Gastrocnemius medialis (tissue), 4 donors: ENCODE data around the gene C5AR2.
"Not testable (repeated sequence)": the region's sequence is repeated elsewhere in the genome, so short reads cannot be mapped to it uniquely, and the experiment has no call there.

Experiments used
- POLR2A ChIP-seq, 2 donors: fragments of 450-650 bp; IDR thresholded peaks; one replicate each; pipeline ENCODE4 v1.6.1; 2017; ENCODE audit warnings: antibody characterized with exemption in 2 of 2, mild to moderate bottlenecking in 2 of 2, moderate library complexity in 2 of 2
- TF ChIP-seq, protein P1 (sequence below), 5 experiments: fragments of 450-650 bp in 3 of 5; fragments of 200-600 bp in 2 of 5; sonication (generic) in 2 of 5; IDR thresholded peaks in 4 of 5; conservative IDR thresholded peaks in 1 of 5; 1 replicate in 4 of 5; 2 replicates in 1 of 5; pipeline ENCODE4 v1.5.1; 2016 to 2019; ENCODE audit warnings: antibody characterized with exemption in 5 of 5, mild to moderate bottlenecking in 3 of 5, moderate library complexity in 3 of 5

DNA sequence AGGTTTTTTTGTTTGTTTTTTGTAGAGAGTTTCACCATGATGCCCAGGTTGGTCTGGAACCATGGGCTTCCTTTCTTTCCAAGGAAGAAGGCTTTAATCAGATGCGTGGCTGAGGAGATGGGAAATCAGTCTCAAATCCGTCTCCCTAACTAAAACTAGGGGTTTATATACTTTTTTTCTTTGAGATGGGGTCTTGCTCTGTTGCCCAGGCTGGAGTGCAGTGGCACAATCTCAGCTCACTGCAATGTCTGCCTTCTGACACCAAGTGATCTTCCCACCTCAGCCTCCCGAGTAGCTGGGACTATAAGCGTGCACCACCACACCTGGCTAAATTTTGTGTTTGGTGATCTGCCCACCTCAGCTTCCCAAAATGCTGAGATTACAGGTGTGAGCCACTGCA is 52.6 kb downstream of the C5AR2 start:
- TF ChIP-seq, protein P1, sequence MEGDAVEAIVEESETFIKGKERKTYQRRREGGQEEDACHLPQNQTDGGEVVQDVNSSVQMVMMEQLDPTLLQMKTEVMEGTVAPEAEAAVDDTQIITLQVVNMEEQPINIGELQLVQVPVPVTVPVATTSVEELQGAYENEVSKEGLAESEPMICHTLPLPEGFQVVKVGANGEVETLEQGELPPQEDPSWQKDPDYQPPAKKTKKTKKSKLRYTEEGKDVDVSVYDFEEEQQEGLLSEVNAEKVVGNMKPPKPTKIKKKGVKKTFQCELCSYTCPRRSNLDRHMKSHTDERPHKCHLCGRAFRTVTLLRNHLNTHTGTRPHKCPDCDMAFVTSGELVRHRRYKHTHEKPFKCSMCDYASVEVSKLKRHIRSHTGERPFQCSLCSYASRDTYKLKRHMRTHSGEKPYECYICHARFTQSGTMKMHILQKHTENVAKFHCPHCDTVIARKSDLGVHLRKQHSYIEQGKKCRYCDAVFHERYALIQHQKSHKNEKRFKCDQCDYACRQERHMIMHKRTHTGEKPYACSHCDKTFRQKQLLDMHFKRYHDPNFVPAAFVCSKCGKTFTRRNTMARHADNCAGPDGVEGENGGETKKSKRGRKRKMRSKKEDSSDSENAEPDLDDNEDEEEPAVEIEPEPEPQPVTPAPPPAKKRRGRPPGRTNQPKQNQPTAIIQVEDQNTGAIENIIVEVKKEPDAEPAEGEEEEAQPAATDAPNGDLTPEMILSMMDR (IDR thresholded peaks at IDR 0.05 in 4 of 5, conservative IDR thresholded peaks at IDR 0.05 in 1 of 5), result not testable (repeated sequence)
- not testable (repeated sequence) for TF ChIP-seq POLR2A (IDR thresholded peaks at IDR 0.05)
